ENCODE results near the gene DNAAF8.

The DNAAF8 gene

GRCh38 chr16:4747906-4748681, 13.8 kb downstream of the DNAAF8 start:
- no peak for TF ChIP-seq CTCF (IDR thresholded peaks at IDR 0.05; ENCODE audit: low read length, missing control alignments)
- no peak for DNase-seq (ENCODE audit: low read depth)
- no peak overlapping the region for H3K4me3 ChIP-seq (replicated peaks; ENCODE audit: low read depth, low read length)

- DNase-seq (ENCODE audit: low read depth): no peak
- no peak overlapping the region for H3K4me3 ChIP-seq (replicated peaks; ENCODE audit: low read depth, low read length)
- no peak for TF ChIP-seq CTCF (IDR thresholded peaks at IDR 0.05; ENCODE audit: low read length, missing control alignments)
These were observed 14.5 kb downstream of the DNAAF8 start for GRCh38 chr16:4748682-4749411.

- H3K4me3 ChIP-seq (replicated peaks; ENCODE audit: low read depth, low read length): no peak overlapping the region
- no peak for DNase-seq (ENCODE audit: low read depth)
- no peak for TF ChIP-seq CTCF (IDR thresholded peaks at IDR 0.05; ENCODE audit: low read length, missing control alignments)
These were observed 15.4 kb downstream of the DNAAF8 start for GRCh38 chr16:4749700-4750257.

- no peak for DNase-seq (ENCODE audit: low read depth)
- TF ChIP-seq CTCF (IDR thresholded peaks at IDR 0.05; ENCODE audit: low read length, missing control alignments): no peak
- no peak overlapping the region for H3K4me3 ChIP-seq (replicated peaks; ENCODE audit: low read depth, low read length)
These were observed 16.6 kb downstream of the DNAAF8 start for GRCh38 chr16:4750896-4751295.

GRCh38 chr16:4752351-4753100, 18.2 kb downstream of the DNAAF8 start:
- no peak for DNase-seq (ENCODE audit: low read depth)
- H3K4me3 ChIP-seq (replicated peaks; ENCODE audit: low read depth, low read length): no peak overlapping the region
- no peak for TF ChIP-seq CTCF (IDR thresholded peaks at IDR 0.05; ENCODE audit: low read length, missing control alignments)

- no peak overlapping the region for H3K4me3 ChIP-seq (replicated peaks; ENCODE audit: low read depth, low read length)
- TF ChIP-seq CTCF (IDR thresholded peaks at IDR 0.05; ENCODE audit: low read length, missing control alignments): no peak
- DNase-seq (ENCODE audit: low read depth): no peak
These were observed 18.9 kb downstream of the DNAAF8 start for GRCh38 chr16:4753227-4753626.

Measured in fibroblast of pulmonary artery (primary cell).